OCI-LY1 (cell line): Measurements from ENCODE around the gene AGAP1.

Experiments used
- H2AFZ ChIP-seq: fragments of 200-600 bp; sonication (generic), shearing (Covaris generic); 2 replicates; pipeline ENCODE4 v1.6.0; 2014; ENCODE audit warnings: antibody characterized with exemption, mild to moderate bottlenecking, low read length
- H3F3A ChIP-seq: fragments of 200-600 bp; sonication (generic), shearing (Covaris generic); 2 replicates; pipeline ENCODE4 v1.6.0; 2014; ENCODE audit warnings: mild to moderate bottlenecking, antibody characterized with exemption, low read length, moderate library complexity; ENCODE audit not compliant: insufficient read depth
- H3K27ac ChIP-seq: fragments of 200-600 bp; sonication (generic); 2 replicates; pipeline ENCODE4 v1.5.1; 2014; ENCODE audit warnings: low read length, mixed run types, mild to moderate bottlenecking, low read depth; ENCODE audit not compliant: poor library complexity, severe bottlenecking
- H3K27me3 ChIP-seq: fragments of 200-600 bp; sonication (generic); 2 replicates; pipeline ENCODE4 v1.6.0; 2014; ENCODE audit warnings: antibody characterized with exemption, mild to moderate bottlenecking, low read length, moderate library complexity; ENCODE audit not compliant: insufficient read depth
- H3K36me3 ChIP-seq: fragments of 200-600 bp; sonication (generic); 2 replicates; pipeline ENCODE4 v1.6.1; 2014; ENCODE audit warnings: mild to moderate bottlenecking, antibody characterized with exemption, low read length, moderate library complexity, mixed read lengths; ENCODE audit not compliant: insufficient read depth
- H3K4me1 ChIP-seq: fragments of 200-600 bp; sonication (generic); 2 replicates; pipeline ENCODE4 v1.5.1; 2014; ENCODE audit warnings: mild to moderate bottlenecking, low read length, moderate library complexity; ENCODE audit not compliant: insufficient read depth, severe bottlenecking
- H3K4me2 ChIP-seq: fragments of 200-600 bp; sonication (generic), shearing (Covaris generic); 2 replicates; pipeline ENCODE4 v1.6.1; 2014; ENCODE audit warnings: low read length
- H3K4me3 ChIP-seq: fragments of 200-600 bp; sonication (generic); 2 replicates; pipeline ENCODE4 v1.5.1; 2014; ENCODE audit warnings: low read length, low read depth, mild to moderate bottlenecking, mixed read lengths; ENCODE audit not compliant: poor library complexity, severe bottlenecking
- H3K79me2 ChIP-seq: fragments of 200-600 bp; shearing (Covaris generic); 2 replicates; pipeline ENCODE4 v1.6.1; 2016; ENCODE audit warnings: mixed run types, low read length, mixed read lengths; ENCODE audit not compliant: insufficient read depth
- H3K9ac ChIP-seq: fragments of 200-600 bp; sonication (generic), shearing (Covaris generic); 2 replicates; pipeline ENCODE4 v1.6.1; 2014; ENCODE audit warnings: mild to moderate bottlenecking, low read length, mixed read lengths
- H3K9me2 ChIP-seq: fragments of 200-600 bp; sonication (generic), shearing (Covaris generic); 2 replicates; pipeline ENCODE4 v1.6.1; 2014; ENCODE audit warnings: low read depth, mild to moderate bottlenecking, low read length, mixed read lengths
- H3K9me3 ChIP-seq: fragments of 200-600 bp; shearing (Covaris generic); 2 replicates; pipeline ENCODE4 v1.6.1; 2014; ENCODE audit warnings: low read length, mixed read lengths
- H4K20me1 ChIP-seq: fragments of 200-600 bp; sonication (generic), shearing (Covaris generic); 2 replicates; pipeline ENCODE4 v1.6.0; 2016; ENCODE audit warnings: mild to moderate bottlenecking, low read length; ENCODE audit not compliant: insufficient read depth
- EZH2 ChIP-seq: fragments of 200-600 bp; sonication (generic), shearing (Covaris generic); IDR thresholded peaks from 2 replicates; pipeline ENCODE4 v1.8.0; 2017; ENCODE audit warnings: borderline replicate concordance, mixed run types, mild to moderate bottlenecking, antibody characterized with exemption, low read length, moderate library complexity, mixed read lengths
- TF ChIP-seq, protein P1 (sequence below): fragments of 200-600 bp; sonication (generic), shearing (Covaris generic); IDR thresholded peaks from 2 replicates; pipeline ENCODE4 v1.5.1; 2017; ENCODE audit warnings: mild to moderate bottlenecking, antibody characterized with exemption, low read length, moderate library complexity, mixed read lengths

AGAP1 gene

GRCh38 chr2:236179236-236180075, 685.6 kb downstream of the AGAP1 start:
- H3K9ac ChIP-seq = no peak overlapping the region
- TF ChIP-seq, protein P1, sequence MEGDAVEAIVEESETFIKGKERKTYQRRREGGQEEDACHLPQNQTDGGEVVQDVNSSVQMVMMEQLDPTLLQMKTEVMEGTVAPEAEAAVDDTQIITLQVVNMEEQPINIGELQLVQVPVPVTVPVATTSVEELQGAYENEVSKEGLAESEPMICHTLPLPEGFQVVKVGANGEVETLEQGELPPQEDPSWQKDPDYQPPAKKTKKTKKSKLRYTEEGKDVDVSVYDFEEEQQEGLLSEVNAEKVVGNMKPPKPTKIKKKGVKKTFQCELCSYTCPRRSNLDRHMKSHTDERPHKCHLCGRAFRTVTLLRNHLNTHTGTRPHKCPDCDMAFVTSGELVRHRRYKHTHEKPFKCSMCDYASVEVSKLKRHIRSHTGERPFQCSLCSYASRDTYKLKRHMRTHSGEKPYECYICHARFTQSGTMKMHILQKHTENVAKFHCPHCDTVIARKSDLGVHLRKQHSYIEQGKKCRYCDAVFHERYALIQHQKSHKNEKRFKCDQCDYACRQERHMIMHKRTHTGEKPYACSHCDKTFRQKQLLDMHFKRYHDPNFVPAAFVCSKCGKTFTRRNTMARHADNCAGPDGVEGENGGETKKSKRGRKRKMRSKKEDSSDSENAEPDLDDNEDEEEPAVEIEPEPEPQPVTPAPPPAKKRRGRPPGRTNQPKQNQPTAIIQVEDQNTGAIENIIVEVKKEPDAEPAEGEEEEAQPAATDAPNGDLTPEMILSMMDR = no peak
- no peak for TF ChIP-seq EZH2
- H3K4me2 ChIP-seq = no peak overlapping the region
- no peaks in the 10 kb centered on the region for H3F3A ChIP-seq
- no peak overlapping the region for H3K27ac ChIP-seq
- no peaks in the 10 kb centered on the region for H3K79me2 ChIP-seq
- no peaks in the 10 kb centered on the region for H3K27me3 ChIP-seq
- H3K4me1 ChIP-seq = no peaks in the 10 kb centered on the region
- no peaks in the 10 kb centered on the region for H4K20me1 ChIP-seq
- H2AFZ ChIP-seq = no peak overlapping the region
- no peak overlapping the region for H3K4me3 ChIP-seq
- H3K9me3 ChIP-seq = no peaks in the 10 kb centered on the region
- H3K36me3 ChIP-seq = no peaks in the 10 kb centered on the region
- H3K9me2 ChIP-seq = no peaks in the 10 kb centered on the region

- no peak overlapping the region for H3K27ac ChIP-seq
- no peaks in the 10 kb centered on the region for H3K79me2 ChIP-seq
- no peaks in the 10 kb centered on the region for H3K27me3 ChIP-seq
- no peaks in the 10 kb centered on the region for H3F3A ChIP-seq
- no peak overlapping the region for H3K4me3 ChIP-seq
- no peak for TF ChIP-seq EZH2
- TF ChIP-seq, protein P1 = no peak
- no peaks in the 10 kb centered on the region for H3K9me3 ChIP-seq
- no peak overlapping the region for H2AFZ ChIP-seq
- no peak overlapping the region for H3K4me2 ChIP-seq
- no peaks in the 10 kb centered on the region for H3K4me1 ChIP-seq
- no peaks in the 10 kb centered on the region for H4K20me1 ChIP-seq
- no peaks in the 10 kb centered on the region for H3K36me3 ChIP-seq
- H3K9me2 ChIP-seq = no peaks in the 10 kb centered on the region
- no peak overlapping the region for H3K9ac ChIP-seq
Observed at GRCh38 chr2:236180076-236180816, 686.4 kb downstream of the AGAP1 start.

- Histone ChIP-seq H3F3A (no peaks in the 10 kb centered on the region), H3K27me3 (no peaks in the 10 kb centered on the region), H3K4me3 (no peak overlapping the region), H3K27ac (no peak overlapping the region), H3K4me1 (no peaks in the 10 kb centered on the region), H3K4me2 (no peak overlapping the region), H3K9ac (no peak overlapping the region), H3K9me3 (no peaks in the 10 kb centered on the region), H3K9me2 (no peaks in the 10 kb centered on the region), H2AFZ (no peak overlapping the region), H3K36me3 (no peaks in the 10 kb centered on the region), H3K79me2 (no peaks in the 10 kb centered on the region), H4K20me1 (no peaks in the 10 kb centered on the region)
- TF ChIP-seq EZH2 = no peak
- TF ChIP-seq, protein P1 = peak; percentile 72
Observed at GRCh38 chr2:236180831-236181453, 687.1 kb downstream of the AGAP1 start.
